Limb (tissue), 2 donors: ENCODE data around the gene UTP20.

Experiments
- DNase-seq, 2 donors: peaks; one replicate each; pipeline ENCODE4 v3.0.0-alpha.2; 2016; ENCODE audit errors: extremely low spot score in 2 of 2

UTP20 gene

DNA sequence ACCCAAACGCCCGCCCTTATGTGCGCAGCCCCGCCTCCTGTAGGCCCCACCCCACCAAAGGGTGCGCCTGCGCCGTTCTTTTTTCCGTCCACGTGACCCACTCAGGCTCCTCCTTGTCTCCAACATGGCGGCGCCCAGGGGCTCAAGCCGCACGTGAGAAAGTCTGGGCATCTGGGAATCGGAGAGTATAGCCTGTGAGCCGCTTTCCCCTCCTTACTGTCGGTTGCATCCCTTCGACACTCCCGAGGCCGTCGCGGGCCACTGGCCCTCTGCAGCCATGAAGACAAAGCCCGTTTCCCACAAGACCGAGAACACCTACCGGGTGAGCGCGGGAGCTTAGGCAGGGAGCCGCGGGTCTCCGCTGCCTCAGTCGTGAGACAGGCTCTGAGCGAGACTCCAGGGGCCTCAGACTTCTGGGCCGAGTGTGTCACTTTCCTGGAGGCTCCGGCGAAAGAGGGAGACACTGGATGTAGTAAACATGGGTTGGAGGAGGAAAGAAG, at the start of gene UTP20:
UTP20 (plus strand) TSS at position 100 of the 500 bp plus-strand sequence; CDS start at position 278, 178 bp downstream.
- DNase-seq, result peak; percentile 93 to 95

DNA sequence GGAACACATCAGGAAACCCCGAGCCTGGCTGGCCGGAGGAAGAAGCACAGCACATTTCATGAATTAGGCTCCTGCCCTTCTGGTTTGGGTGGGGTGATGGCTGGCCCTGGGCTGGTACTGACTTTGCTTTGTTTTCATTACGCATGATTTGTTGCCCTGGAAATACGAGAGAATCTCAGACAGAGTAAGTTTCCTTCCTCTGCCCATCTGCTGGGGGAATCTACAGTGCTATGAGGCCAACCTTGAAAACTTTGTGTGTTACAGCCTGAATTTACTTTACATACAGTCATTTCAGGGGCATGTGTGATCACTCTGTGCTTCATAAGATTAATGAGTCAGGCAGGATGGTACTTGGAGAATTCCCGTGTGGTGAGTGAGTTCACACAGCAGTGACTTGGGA, 49.4 kb upstream of the UTP20 start:
- DNase-seq, result no peak

DNA sequence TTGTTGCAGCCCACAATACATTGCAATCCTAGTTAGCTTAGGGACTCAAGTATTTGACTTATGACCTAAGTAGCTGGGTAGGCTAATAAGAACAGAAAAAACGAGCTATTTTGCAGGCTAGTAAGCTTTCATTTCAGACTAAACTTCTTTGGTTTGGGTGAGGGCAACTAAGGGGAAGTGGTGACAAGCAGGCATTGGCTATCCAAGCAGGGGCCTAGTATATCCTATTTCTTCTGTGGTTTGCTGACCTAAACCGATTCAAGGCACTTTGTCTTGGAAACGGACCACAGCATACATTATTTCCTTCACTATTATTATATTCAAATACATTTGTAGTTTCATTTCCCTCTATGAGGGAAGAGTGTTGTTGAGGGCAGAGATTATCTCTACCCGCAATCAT, 48.3 kb upstream of the UTP20 start:
- DNase-seq, result no peak

DNA sequence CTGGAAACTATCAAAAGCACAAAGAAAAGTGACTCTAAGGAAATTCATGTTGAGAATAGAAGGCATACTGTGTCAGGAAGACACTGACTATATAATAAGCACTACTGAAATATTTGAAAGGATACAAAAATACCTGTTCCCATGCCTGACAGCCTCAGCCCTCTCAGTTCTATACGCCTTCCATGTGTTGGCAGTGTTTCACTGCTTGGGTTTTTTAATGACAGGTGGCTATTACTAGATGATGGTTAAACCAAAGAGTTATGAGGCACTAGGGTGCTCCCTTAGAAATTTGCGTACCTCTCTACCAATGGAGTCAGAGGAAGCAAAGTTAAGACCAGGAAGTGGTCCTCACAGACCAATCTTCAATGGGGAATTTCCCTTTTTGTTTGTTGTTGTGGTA, 44.2 kb upstream of the UTP20 start:
- DNase-seq, result no peak

DNA sequence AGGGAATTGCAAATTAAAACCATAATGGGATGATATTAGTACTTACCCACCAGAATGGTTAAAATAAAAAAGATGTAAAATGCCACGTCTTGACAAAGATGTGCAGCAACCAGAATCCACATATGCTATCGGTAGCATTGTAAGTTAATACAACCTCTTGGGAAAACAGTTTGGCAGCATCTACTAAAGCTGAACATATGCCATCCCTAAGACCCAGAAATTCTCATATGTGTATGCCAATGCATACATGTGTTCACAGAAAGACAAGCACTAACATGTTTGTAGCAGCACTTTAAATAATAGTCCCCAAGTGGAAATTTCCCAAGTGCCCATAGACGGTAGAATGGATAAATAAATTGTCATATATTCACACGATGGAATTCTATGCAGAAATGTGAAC, 41.6 kb upstream of the UTP20 start:
- no peak for DNase-seq

DNA sequence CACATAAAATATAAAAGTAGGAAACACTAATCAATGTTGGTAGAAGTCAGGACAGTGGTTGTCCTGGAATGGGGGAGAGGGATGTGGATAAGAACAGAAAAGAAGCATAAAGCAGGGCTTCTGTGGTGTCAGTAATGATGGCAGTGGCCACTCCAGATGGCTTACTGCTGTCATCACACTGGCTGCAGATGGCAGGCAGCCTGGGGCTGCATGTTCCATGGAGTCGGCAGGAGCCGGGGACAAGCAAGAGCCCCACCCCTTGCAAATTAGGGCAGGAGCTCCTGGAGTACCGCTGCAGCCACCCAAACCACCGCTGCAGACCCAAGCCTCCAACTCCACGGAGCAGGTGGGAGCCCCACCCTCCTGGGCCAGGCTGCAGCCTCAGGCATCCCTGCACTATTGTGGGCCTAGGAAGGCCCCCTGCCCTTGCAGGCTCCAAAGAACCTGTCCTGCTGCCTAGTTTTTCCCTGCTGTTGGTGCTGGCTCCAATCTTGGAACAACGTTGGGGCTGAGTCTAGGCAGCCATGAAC, 41.0 kb upstream of the UTP20 start:
- no peak for DNase-seq

DNA sequence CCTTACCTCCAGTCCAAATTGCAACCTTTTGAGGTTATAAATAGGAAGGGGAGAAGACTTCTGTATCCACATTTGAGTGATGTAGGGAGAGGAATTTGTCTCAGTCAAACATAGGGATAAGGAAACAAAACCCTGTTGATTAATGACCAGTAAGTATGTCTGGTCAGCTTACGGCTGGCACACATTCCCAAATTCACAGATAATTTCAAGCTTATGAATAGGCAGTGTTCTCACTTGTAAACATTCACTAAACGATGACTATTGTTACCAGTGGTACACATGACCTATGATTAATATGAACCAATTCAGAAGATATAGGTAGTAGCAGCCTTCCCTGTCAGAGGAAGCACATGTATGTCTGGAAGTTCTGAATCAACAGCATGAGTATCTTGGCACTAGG, 36.8 kb upstream of the UTP20 start:
- no peak for DNase-seq

DNA sequence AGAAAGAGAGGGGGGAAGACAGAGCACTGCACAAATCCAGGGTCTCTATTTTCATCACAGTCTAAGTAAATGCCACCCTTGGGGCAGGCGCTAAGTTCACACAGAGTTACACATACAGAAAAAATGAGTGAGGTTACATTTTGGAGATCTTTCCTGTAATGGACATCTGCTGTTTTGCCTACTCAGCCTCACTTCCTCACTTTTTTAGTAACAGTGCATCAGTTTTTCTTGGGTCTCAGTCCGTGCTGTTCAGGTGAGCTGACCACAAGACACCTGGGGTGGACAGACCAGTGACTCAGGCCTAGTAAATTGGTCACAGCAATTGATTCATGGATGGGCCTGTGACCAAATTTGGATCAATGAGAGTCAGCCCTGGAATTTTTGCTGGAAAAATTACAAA, 36.3 kb upstream of the UTP20 start:
- no peak for DNase-seq

DNA sequence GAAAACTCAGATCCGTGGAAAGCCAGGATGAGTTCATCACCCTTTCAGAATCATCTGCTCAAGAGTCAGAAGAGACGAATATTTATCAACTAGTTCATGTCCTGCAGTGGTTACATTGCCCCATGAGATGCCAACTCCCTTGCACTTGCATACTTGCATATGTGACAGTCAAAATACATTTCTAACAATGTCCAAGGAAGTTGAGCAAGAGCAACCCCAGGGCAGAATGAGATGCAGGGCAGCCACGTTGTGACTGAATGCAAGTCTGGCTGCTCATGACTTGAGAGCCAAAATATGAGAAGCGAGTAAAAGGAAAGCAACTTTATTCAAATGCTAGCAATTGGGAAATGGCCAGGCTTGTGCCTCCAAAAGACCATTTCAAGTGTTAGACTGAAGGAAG, 23.6 kb upstream of the UTP20 start:
- DNase-seq, result no peak

DNA sequence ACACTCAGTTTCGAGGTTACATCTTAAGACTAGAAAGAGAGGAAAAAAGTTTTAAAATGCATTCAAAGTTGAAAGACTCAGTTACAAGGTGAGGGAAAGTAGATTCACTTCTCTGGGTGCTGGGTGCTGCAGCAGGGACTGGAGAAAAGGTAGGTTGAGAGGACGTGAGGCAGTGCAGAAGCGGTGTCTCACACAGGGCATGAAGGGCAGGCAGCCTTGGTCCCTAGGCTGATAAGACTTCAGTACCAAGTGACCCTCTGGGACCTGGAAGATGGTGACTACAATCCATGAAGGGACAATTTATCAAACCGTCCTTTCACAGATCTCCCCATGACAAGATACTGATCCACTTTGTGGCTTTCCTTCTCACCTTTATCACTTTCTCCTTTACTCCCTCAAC, 22.5 kb upstream of the UTP20 start:
- DNase-seq, result no peak

DNA sequence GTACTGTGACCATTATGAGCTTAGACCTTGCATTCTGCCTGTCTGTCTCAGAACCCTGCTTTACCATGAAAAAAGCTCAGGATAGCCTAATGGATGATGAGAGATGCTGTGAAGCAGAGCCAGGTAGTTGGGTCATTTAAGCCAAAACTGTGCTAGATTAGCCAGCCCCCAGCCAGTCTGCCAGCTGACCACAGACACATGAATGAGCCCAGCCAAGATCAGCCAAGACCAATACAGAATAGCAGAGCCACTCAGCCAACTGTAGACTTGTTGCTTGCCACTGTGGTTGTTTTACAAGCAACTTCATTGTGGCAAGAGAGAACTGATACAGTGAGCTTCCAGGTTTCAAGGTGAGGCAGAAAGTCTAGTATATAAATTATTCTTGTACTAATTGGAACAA, 12.8 kb upstream of the UTP20 start:
- DNase-seq, result no peak

DNA sequence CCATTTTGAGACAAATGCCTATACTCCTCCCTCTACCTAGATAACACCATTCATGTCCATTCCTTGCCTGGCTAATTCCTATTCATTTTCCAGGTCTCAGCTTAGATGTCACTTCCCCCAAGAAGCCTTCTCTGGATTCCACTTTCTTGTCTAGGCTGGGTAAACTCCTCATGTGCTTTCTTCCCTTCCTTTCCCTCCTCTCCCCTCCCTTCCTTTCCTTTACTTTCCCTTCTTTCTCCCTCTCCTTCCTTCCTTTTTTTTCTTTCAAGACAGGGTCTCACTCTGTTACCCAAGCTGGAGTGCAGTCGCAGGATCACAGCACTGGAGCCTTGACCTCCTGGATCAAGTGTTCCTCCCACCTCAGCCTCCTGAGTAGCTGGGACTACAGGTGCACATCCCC, 3.5 kb upstream of the UTP20 start:
- no peak for DNase-seq

DNA sequence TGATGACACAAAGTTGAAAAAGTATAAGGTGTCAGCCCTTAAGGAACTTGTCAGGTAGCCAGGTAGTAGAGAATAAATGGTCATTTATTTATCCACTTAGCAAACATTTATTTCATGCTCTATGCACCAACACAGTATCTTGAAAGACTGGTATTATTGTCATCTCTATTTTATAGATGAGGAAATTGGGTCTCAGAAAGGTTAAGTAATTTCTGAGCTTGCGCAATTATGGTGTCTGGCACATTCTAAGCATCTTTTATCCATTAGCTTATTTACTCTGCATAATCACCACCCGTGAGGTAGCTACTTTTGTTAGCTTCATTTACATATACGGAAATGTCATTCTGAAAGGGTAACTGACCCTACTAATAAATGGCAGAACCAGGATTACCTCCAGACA, 2.5 kb upstream of the UTP20 start:
- no peak for DNase-seq

DNA sequence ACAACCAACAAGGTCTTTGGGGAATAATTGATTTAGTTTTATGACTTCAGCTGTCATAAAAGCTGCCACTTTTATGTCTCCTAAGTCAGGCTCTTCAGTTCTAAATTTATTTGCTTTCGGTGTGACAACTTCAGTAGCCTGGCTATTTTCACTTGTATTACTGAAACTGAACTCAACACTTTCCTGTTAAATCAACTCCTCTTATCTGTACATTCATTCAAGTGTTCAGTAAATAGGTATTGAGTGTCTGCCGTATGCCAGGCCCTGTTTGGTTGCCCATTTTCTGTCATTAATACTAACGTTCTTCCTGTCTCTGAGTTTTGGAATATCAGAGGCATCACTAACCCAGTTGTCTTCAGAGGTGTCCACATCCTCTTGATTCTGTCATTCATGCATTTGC, 7.5 kb downstream of the UTP20 start:
- no peak for DNase-seq

DNA sequence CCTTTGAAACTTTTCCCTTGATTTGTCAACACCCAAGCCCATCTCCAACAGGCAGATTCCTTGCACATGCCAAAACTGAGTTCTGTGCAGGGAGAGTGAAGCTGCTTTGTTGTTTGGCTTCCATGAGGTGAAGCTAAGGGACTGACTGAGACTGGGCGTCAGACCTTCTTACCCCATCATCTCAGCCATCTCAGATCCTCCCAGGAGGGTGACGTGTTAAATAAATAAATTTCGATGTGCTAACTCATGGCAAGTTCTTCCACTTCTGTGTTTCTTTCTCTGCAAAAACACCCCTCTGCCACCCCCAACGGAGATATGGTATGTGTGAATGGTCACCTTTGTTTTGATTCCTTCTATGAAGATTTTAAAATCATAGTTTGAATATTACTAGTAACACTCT, 17.8 kb downstream of the UTP20 start:
- no peak for DNase-seq

DNA sequence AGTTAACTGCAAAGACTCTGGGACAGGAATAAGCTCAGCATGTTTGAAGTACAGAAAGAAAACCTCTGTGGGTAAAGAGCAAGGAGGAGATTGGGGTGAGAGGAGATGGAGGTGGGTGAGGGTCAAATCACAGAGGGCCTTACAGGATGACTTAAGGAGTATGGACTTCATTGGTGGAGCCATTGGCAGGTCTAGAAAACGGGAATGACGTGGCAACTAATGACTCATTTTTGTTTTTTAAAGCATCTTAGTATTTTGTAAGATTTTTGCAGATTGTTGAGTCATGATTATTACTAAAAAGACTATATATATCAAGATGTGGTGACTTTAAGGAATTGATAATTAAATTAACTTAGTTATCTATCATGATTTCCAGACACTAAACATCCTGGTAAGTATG, 18.5 kb downstream of the UTP20 start:
- DNase-seq, result no peak

DNA sequence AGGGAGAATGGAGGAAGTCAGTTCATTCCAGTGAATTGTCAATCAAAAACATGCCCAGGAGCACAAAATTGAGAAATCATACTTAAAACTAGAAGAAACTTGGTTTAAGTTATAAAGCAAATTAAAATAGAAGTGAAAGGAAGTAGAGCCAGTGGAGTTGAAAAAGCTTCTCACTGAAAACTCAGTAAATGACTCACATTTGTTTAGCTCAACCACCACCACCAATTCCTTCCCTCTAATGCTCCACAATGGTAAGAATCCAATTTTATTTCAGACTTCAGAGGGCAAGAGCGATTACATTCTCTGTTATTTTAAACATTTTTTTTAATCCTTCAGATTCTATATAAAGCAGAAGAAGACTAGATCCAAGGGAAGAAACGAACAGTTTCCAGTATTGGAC, 19.4 kb downstream of the UTP20 start:
- DNase-seq, result no peak

DNA sequence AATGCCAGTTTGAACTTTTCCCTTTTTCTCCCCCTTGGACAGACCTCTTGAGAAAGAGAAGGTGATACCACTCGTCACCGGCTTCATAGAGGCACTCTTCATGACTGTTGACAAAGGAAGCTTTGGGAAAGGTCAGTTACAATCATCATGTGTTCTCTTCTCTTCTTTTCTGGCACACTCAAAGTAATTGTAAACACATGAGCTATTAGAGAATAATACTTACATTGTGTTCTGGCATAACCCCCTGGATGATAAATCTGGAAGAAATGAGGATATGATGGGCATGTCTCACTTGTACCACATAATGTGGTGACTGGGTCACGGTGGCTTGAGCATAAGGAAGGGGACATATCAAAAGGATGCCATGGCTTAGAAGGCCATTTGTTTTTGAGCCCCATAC, 20.0 kb downstream of the UTP20 start:
- DNase-seq, result no peak

DNA sequence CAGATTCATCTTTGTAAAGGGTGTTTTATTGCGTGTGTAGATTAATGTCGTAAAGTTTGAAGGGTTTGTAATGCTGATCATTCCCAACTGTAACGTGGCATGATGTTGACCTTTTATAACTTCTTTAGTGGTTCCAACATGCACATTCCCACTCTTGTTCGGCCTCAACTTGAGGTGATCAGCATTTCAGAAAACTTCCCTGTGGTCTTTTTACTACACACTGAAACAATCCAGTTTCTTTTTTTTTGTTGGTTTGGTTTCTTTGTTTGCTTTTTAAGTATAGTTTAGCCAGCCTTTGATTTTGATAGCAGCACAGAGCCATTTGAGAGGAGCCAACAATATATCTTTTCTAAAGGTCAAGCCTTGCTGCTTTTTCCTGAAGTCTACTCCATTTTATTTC, 22.8 kb downstream of the UTP20 start:
- no peak for DNase-seq

DNA sequence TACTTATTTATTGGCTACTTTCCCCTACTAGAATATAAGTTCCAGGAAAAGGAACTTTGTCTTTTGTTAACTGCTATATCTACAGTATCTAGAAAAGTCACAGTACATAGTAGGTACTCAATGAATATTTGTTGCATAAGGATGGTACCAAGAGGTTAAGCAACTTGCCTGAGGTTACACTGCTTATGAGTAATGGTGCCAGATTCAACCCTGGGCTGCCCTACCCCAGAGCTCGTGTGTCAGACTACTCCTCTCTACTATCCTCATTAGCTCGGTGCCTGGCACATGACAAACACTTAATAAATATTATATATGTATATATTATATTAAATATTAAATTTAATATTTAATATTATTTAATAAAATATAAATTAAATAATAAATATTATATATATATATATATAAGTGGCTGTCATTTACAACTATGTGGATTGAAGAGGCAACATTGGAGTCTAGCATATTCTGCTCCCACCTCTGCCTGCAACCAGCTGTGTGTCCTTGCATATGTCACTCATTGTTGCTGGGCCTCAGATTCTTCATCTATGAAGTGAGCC, 25.4 kb downstream of the UTP20 start:
- no peak for DNase-seq

DNA sequence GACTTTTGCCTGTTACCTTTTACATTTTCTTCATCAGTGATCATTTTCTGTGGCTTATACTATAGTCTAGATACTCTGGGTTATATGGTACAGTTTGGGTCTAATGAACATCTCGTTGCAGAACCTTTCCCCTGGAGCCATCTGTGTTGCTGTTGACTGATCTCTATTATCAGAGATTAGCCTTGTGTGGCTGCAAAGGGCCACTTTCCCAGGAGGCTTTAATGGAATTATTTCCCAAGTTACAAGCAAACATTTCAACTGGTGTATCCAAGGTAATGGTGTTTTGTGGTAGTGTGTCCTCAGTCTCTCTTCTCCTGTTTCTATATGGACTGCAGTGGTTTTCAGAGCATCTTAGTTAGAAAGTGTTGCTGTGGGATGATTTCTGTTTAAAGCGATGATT, 25.9 kb downstream of the UTP20 start:
- DNase-seq, result no peak

DNA sequence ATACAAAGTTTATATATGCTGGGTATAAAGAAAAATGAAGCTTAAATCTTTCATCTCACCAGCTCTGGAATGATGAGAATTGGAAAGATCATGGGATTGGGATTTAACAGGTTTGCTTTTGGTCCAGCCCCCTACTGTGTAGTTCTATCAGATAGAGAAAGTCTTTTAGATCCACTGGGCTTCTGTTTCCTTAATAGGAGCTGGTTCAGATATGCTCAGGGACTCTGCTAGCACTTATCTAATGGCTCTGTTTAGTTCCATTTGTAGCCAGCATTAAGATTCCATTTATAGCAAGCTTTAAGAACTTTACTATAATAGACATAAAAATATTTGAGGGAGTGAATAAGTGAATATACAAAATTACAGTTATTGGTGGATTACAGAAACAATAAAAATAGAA, 42.6 kb downstream of the UTP20 start:
- DNase-seq, result no peak

DNA sequence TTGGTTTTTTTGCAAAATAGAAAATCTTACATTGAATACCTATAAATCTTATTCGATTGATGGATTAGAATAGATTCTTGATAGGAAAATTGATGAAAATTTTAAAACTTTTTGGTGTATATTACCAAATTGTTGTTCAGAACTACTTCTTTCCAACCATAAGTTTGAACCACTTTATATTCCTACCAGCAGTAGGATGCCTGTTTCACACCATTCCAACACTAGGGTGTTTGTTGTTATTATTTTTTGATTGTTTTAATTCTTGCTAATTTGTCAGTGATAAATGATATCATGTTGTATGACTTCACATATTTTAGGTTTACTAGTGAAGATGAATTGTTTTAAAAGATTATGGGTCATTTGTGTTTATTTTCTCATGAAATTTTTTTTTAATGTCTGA, 43.4 kb downstream of the UTP20 start:
- DNase-seq, result no peak

DNA sequence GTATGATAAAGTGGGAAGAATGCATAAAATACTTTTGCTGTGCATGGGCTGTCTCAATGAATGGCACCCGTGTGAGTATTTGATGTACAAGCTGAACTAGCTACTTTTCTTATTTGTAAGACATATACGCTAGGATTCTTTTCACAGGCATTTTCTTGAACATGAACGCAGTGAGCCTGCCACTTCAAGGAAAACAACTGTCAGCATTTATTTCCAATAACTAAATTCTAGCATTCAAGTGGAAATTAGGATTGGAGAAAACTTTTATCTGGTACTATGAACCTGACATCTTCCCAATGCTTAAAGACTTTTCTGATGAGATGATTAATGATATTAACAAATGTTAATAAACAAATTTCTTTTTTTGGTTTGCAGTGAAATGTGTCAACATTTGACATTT, 45.7 kb downstream of the UTP20 start:
- no peak for DNase-seq
